Pancreas (tissue), 10 donors: ENCODE results near the gene GRM7. TPM values are rescaled to one million over a fixed set of nuclear protein-coding genes. Genes with fewer than 3 reads are reported as not detected.

Experiments
- ATAC-seq, 4 donors: fragments of 200-7000 bp; cut with Tn5 transposase; one replicate each; pipeline versions ENCODE4 v1.8.0 to v1.9.1; 2020; ENCODE audit warnings: mild to moderate bottlenecking in 4 of 4, moderate library complexity in 4 of 4
- DNase-seq, 6 donors: peaks; one replicate each; pipeline ENCODE4 v3.0.0-alpha.2; 2020
- FAIRE-seq: peaks from 2 replicates; lab custom pipeline; 2012; peaks lifted over from hg19 to GRCh38; lab: Jason Lieb, UNC
- H3K27ac ChIP-seq, 4 donors: fragments of 200-600 bp; sonication (generic); 1 replicate in 3 of 4; 2 replicates in 1 of 4; pipeline versions ENCODE4 v1.5.0 to v1.8.0; 2020
- H3K27me3 ChIP-seq, 4 donors: fragments of 200-600 bp; one replicate each; pipeline ENCODE4 v1.8.0; 2021
- H3K36me3 ChIP-seq, 3 donors: fragments of 200-600 bp; sonication (generic) in 1 of 3; one replicate each; pipeline versions ENCODE4 v1.5.0 to v1.8.0; 2020 to 2021
- H3K4me1 ChIP-seq, 3 donors: fragments of 200-600 bp; one replicate each; pipeline ENCODE4 v1.8.0; 2021
- H3K4me3 ChIP-seq, 4 donors: fragments of 200-600 bp; sonication (generic) in 2 of 4; one replicate each; pipeline versions ENCODE4 v1.5.0 to v1.8.0; 2020 to 2021
- H3K9me3 ChIP-seq, 4 donors: fragments of 200-600 bp; one replicate each; pipeline ENCODE4 v1.8.0; 2021
- CTCF ChIP-seq, 4 donors: fragments of 200-600 bp; sonication (generic) in 3 of 4; IDR thresholded peaks; one replicate each; pipeline versions ENCODE4 v1.5.0 to v1.8.0; 2021; ENCODE audit warnings: antibody characterized with exemption in 4 of 4
- WGBS, 2 donors: extraction: QIAGEN DNeasy Blood & Tissue Kit; methylation state at CpG; one replicate each; pipeline ENCODE4 v1.1.7; 2013; 5-methylcytosine and 5-hydroxymethylcytosine counted together
- intact Hi-C, 3 donors: fragments of 100-400 bp; cut with DNase I; formaldehyde crosslinking; loops; one replicate each; pipeline versions ENCODE4 v1.11.1 to v1.14.2; 2022
- polyA plus RNA-seq, 2 donors: library from polyadenylated mRNA; stranded (reverse); fragments of 200-250 nt; gene quantifications; one replicate each; pipeline ENCODE4 v1.2.3, GENCODE V29; 2013
- total RNA-seq, 6 donors: library from RNA; stranded (reverse); fragmentation: NEBNext Ultra II Directional in 4 of 6; extraction: Animal tissue kit (Norgen Biotek cat#: 25700) in 4 of 6; gene quantifications; one replicate each; pipeline versions ENCODE4 v1.2.1 to v1.2.4, GENCODE V29; 2021 to 2023
- donor health status: healthy with polysubstance abuse.
- donor health status: DM: no; HTN: no; CAD: no; lungs with moderate emphysema.
- donor health status: DM: no; HTN: no; CAD: no.
- donor health status: control.
- donor health status: control.
- donor health status: Bipolar disorder and iron deficiency.
- donor health status: DM: yes; HTN: yes; CAD: no.
- donor health status: DM: no; HTN: no; CAD: no.
- donor health status: DM: no; HTN: no; CAD: no.
- donor health status: DM: yes; HTN: yes; CAD: no.

GRM7 gene
- total and polyA plus RNA-seq, 8 donors, result 0.03 to 0.28 (median 0.18) TPM; not detected in 4

- H3K9me3 ChIP-seq, result no peaks in the 10 kb centered on the region
- intact Hi-C loops, result no loop called here
- TF ChIP-seq CTCF (IDR thresholded peaks at IDR 0.05), result no peak
- H3K27ac ChIP-seq, result no peak overlapping the region
- H3K4me1 ChIP-seq, result no peaks in the 10 kb centered on the region
- no peak for ATAC-seq
- WGBS, 2 donors, result 91 to 93% methylated on average over 1 of the region's 1 CpG
- DNase-seq, result no peak
- no peaks in the 10 kb centered on the region for H3K36me3 ChIP-seq
- no peak for FAIRE-seq
- no peaks in the 10 kb centered on the region for H3K27me3 ChIP-seq
- H3K4me3 ChIP-seq, result no peak overlapping the region
These were observed 16.2 kb upstream of the GRM7 start for GRCh38 chr3:6844723-6845122.

- H3K27ac ChIP-seq, result no peak overlapping the region
- H3K36me3 ChIP-seq, result no peaks in the 10 kb centered on the region
- no peak overlapping the region for H3K4me3 ChIP-seq
- no peak for ATAC-seq
- no peaks in the 10 kb centered on the region for H3K4me1 ChIP-seq
- WGBS, 2 donors, result 80 to 86% methylated on average over 2 of the region's 2 CpGs
- no peaks in the 10 kb centered on the region for H3K9me3 ChIP-seq
- FAIRE-seq, result no peak
- no peaks in the 10 kb centered on the region for H3K27me3 ChIP-seq
- no peak for DNase-seq
- TF ChIP-seq CTCF (IDR thresholded peaks at IDR 0.05), result no peak
- intact Hi-C loops, result no loop called here
These were observed 6.7 kb upstream of the GRM7 start for GRCh38 chr3:6854184-6854583.

- 49 to 50% methylated on average over 5 of the region's 5 CpGs for WGBS, 2 donors
- TF ChIP-seq CTCF (IDR thresholded peaks at IDR 0.05), result no peak
- Histone ChIP-seq H3K27me3 (no peaks in the 10 kb centered on the region), H3K9me3 (no peaks in the 10 kb centered on the region), H3K4me3 (no peak overlapping the region), H3K36me3 (no peaks in the 10 kb centered on the region), H3K4me1 (no peaks in the 10 kb centered on the region), H3K27ac (no peak overlapping the region)
- FAIRE-seq, result no peak
- DNase-seq, result no peak
- ATAC-seq, result no peak
- intact Hi-C loops, result no loop called here
These were observed 3.4 kb upstream of the GRM7 start for GRCh38 chr3:6857510-6857909.

GRCh38 chr3:6860149-6860953, 564 bp upstream of the GRM7 start:
- Histone ChIP-seq H3K27me3 (no peaks in the 10 kb centered on the region), H3K9me3 (no peaks in the 10 kb centered on the region), H3K27ac (no peak overlapping the region), H3K4me1 (no peaks in the 10 kb centered on the region), H3K36me3 (no peaks in the 10 kb centered on the region), H3K4me3 (peak overlapping the region in 2 of 4 donors; percentile 14 to 35)
- intact Hi-C loops, result no loop called here
- peak in 1 of 4 donors; percentile 26 for ATAC-seq
- peak in 2 of 6 donors; percentile 15 to 38 for DNase-seq
- WGBS, 2 donors, result 4% methylated on average over 28 of the region's 28 CpGs
- no peak for FAIRE-seq
- no peak for TF ChIP-seq CTCF (IDR thresholded peaks at IDR 0.05)

- Histone ChIP-seq H3K27me3 (no peaks in the 10 kb centered on the region), H3K9me3 (no peaks in the 10 kb centered on the region), H3K36me3 (no peaks in the 10 kb centered on the region), H3K4me1 (no peaks in the 10 kb centered on the region), H3K4me3 (peak overlapping the region in 2 of 4 donors; percentile 14 to 35), H3K27ac (no peak overlapping the region)
- peak in 2 of 4 donors; percentile 17 to 28 for ATAC-seq
- no peak for FAIRE-seq
- no peak for TF ChIP-seq CTCF (IDR thresholded peaks at IDR 0.05)
- intact Hi-C loops, result no loop called here
- DNase-seq, result peak in 2 of 6 donors; percentile 42 to 54
- WGBS, 2 donors, result 2 to 4% methylated on average over 30 of the region's 30 CpGs
These were observed 698 bp downstream of the GRM7 start for GRCh38 chr3:6861625-6862000.
